ENCODE measurements around the gene TRAPPC2L.
"Not testable (repeated sequence)": the region's sequence is repeated elsewhere in the genome, so short reads cannot be mapped to it uniquely, and the experiment has no call there.

Gene TRAPPC2L

GRCh38 chr16:88893127-88893968 is 36.4 kb downstream of the TRAPPC2L start:
- DNase-seq = no peak

- not testable (repeated sequence) for DNase-seq
These were observed 37.3 kb downstream of the TRAPPC2L start for GRCh38 chr16:88894266-88894665.

GRCh38 chr16:88894681-88895300 is 37.9 kb downstream of the TRAPPC2L start:
- no peak for DNase-seq

- no peak for DNase-seq
These were observed 38.4 kb downstream of the TRAPPC2L start for GRCh38 chr16:88895335-88895734.

GRCh38 chr16:88896238-88897070 is 39.5 kb downstream of the TRAPPC2L start:
- no peak for DNase-seq

- DNase-seq = no peak
These were observed 40.9 kb downstream of the TRAPPC2L start for GRCh38 chr16:88897696-88898425.

- DNase-seq = no peak
These were observed 43.2 kb downstream of the TRAPPC2L start for GRCh38 chr16:88899901-88900661.

GRCh38 chr16:88900662-88901052 is 43.7 kb downstream of the TRAPPC2L start:
- DNase-seq = no peak

- no peak for DNase-seq
These were observed 44.9 kb downstream of the TRAPPC2L start for GRCh38 chr16:88901718-88902337.

- DNase-seq = no peak
These were observed 45.8 kb downstream of the TRAPPC2L start for GRCh38 chr16:88902744-88903143.

GRCh38 chr16:88903267-88903666 is 46.3 kb downstream of the TRAPPC2L start:
- no peak for DNase-seq

- no peak for DNase-seq
These were observed 47.9 kb downstream of the TRAPPC2L start for GRCh38 chr16:88904676-88905365.

GRCh38 chr16:88905563-88905962 is 48.6 kb downstream of the TRAPPC2L start:
- DNase-seq = no peak

GRCh38 chr16:88906020-88906419 is 49.1 kb downstream of the TRAPPC2L start:
- DNase-seq = no peak

GRCh38 chr16:88906535-88907105 is 49.7 kb downstream of the TRAPPC2L start:
- no peak for DNase-seq

- no peak for DNase-seq
These were observed 50.8 kb downstream of the TRAPPC2L start for GRCh38 chr16:88907768-88908167.

- no peak for DNase-seq
These were observed 51.4 kb downstream of the TRAPPC2L start for GRCh38 chr16:88908307-88908706.

- no peak for DNase-seq
These were observed 52.7 kb downstream of the TRAPPC2L start for GRCh38 chr16:88909431-88910210.

GRCh38 chr16:88910284-88911135 is 53.6 kb downstream of the TRAPPC2L start:
- no peak for DNase-seq
